ENCODE measurements around the gene MRPS11.
"Not testable (repeated sequence)": the region's sequence is repeated elsewhere in the genome, so short reads cannot be mapped to it uniquely, and the experiment has no call there.

The MRPS11 gene

DNA sequence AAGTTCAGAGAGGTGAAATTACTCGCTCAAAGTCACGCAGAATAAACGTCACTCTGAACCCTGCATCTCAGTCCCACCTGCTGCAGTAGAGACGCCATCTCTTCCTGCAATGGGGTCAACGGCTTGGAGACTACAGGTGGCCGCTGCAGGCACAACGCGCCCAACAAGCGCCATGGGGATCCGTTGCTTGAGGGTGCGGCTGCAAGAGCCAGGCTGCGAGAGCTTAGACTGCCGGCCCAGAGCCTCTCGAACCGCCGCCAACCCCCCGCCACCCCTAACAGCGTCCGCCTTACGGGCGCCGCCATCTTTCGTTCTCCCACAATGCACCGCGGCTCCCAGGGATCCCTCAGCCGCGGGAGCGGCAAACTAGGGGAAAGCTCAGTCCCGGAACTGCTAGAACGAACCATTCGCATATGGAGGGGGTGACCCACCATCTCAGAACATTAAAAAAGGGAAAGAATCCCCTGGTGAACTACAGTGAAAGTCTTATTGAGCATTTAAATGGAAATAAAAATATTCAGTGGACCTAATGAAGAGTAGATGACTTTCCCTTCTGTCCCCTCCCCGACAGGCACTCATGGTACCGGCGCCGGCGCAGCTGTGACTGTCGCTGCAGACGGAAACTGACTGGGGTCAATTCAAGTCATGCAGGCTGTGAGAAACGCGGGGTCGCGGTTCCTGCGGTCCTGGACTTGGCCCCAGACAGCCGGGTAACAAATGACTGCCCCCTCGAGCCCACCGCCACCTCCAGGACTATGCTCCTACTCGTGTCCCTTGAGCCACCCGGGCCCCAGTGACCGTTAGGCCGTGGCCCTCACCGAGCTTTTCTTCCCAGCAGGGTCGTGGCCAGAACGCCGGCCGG, at the start of gene MRPS11, which contains the start of gene MRPL46:
Gene MRPS11 (plus strand): TSS at position 636 of the 862 bp plus-strand sequence. CDS start 10 bp downstream, at position 646.
Gene MRPL46 (minus strand): TSS at position 316 of the 862 bp plus-strand sequence. CDS start 11 bp downstream, at position 305.
- no peak for FAIRE-seq

DNA sequence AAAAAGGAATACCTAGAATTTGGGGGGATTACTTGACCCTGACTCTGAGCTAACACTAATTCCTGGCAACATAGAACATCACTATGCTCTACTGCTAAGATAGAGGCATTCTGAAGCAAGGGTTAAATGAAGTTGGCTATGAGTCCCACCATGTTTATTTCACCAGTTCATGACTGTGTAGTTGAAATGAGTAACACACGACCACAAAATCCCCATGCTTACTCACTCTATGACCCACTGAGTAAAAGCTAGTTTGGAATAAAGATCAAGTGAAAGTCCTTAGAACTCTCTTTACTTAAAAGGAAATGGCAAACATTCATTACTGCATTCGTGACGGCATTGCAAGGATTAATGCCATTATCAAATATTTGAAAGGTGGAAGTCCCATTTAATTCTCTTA, 47.7 kb upstream of the MRPS11 start:
- FAIRE-seq: no peak

DNA sequence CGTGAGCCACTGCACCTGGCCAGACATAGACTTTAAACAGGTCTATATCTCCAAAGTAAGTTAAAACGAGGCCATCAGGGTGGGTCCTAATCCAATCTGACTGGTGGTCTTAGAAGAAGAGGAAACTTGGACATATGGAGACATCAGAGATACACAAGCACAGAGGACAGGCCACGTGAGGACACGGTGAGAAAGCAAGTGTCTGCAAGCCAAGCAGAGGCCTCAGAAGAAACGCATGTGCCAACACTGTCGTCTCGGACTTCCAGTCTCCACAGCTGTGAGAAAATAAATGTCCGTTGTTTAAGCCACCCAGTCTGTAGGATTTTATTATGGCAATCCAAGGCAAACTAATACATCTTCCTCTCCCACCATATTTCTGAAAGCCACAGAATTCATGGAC, 44.2 kb upstream of the MRPS11 start:
- FAIRE-seq: no peak

DNA sequence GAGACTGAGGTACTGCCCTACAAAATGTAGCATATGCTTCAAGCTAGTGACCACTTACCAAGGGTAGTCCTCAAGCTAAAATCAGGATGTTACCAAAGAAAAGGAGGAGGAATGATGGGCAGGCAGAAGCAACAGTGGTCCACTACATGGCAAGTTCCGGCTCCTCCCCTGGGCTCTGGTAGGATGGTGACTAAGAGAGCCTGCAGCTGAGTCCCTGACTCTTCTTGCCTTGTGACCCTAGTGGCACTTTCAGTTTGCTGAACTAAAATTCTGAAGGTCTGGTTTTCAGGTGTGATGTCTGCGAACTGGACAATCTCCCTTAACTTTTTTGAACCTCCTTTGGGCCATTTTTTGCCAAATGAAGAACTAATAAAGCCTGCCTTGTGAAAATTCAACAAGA, 41.2 kb upstream of the MRPS11 start:
- FAIRE-seq: no peak

DNA sequence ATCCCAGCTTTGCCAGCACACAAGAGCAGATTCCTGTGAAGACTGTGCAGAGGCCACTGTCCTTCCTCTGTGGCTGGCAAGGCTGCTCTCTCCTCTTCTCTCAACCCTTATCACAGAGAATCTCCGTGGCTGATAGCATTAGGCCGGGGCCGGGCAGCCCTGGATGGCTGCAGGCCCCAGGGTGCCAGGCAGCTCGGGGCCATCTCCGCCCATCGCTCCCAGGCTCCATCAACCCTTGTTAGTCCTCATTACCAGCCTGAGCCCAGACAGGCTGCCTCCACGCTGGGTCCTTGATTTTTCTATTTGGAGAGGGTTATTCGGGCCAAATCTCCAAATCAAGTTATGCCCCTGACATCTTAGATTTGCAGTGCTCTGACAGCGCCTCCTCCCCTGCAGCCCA, 39.5 kb upstream of the MRPS11 start:
- FAIRE-seq: no peak

DNA sequence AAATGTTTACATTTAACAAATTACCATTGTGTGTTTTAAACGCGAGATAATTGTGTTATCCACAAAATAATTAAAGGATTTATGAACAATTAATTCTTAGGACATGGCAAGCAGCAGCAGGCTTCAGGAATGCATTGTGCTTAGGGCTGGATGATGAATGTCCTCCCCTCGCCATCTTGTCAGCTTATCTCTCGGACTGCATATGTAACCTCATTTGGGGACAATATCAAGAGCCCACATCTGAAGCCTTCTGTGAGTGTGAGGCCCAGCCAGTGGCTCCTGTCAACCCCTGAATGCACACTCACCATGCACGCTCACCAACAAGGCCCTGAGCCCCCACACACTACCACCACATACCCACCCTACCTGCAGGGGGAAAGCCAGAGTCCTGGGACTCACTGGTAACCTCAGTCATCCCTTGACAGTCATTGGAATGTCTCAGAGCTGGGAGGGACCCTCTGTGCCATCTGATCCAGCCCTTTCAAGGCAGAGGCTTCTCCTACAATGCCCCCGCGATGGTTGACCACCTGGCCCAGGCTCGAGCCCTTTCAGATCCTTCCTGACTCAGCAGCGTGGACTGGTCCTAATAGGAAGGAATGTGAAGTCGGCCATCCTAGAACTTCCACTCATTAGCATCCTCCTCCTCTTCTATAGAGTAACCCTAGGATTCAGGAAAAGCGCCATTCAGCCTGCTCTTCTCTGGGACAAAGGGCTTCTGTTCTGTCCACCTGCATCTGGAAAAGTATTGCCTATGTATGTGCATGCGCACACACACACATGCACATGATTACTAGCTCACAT, 38.5 kb upstream of the MRPS11 start:
- no peak for FAIRE-seq

DNA sequence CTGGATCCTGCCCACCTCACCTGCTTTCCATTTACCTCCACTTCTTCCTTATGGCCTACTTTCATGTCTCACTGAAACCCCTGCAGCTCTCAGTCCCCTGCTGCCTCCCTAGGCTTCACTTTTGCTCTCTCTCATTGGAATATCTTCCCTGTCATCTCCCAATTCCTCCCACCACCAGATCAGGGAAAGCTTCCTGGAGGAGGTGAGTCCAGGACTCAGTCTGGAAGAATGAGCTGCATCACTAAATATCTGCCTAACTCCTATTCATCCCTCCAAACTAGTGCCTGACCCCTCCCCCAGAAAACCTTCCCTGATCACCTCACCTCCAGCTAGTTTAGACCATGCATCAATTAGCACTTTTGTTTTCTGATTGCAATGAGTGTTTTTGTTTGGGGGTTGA, 37.5 kb upstream of the MRPS11 start:
- FAIRE-seq: no peak

DNA sequence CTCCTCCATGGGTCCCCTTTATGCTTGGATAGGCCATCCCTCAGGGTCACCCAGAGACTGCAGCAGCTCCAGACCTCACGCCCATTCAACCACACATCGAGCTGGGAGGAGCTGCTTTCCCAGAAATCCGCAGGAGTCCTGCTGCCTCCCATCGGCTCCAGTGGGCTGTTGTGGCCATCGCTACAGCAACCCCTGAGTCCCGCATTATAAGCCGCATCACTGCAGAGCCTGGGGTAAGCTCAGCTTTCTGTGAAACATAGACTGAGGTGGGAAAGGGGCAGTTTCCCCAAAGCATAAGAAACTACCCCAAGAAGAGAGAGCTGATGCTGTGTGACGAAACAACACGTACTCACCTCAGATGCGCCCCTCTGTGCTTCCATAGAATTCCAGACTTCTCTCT, 36.1 kb upstream of the MRPS11 start:
- no peak for FAIRE-seq

DNA sequence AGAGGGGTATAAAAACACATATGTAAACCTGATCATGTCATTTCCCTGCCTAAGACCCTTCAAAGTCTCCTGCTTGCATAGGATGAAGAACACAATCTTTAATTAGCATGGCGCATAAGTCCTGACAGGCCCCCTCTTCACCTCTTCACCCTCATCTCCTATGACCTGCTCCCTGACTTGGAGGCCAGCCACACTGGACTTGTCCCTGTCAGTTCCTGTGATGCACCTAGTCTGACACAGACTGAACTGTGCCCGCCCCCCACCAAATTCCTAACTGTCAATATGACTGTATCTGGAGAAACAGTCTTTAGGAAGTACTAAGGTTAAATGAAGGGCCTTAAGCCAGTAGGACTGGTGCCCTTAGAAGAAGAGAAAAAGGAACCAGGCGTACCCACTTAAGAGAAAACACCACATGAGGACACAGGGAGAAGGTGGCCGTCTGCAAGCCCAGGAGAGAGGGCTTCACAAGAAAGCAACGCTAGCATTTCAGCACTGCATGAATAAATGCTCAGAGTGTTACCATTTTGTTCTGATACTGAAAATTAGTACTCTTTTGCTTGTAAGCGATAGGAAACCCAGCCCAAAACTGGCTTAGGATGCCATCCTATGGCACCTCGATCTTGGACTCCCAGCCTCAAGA, 34.3 kb upstream of the MRPS11 start:
- no peak for FAIRE-seq

DNA sequence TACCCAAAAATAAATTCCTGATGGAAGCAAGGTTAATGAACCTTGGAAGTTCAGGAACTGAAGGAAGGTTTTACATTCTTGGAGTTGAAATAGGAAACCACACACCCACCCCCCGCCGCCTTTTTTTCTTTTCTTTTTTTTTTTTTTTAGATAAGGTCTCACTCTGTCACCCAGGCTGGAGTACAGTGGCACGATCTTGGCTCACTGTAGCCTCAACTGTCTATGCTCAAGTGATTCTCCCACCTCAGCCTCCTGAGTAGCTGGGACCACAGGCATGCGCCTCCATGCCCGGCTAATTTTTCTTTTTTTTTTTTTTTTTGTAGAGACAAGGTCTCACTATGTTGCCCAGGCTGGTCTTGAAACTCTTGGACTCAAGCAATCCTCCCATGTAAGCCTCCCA, 33.4 kb upstream of the MRPS11 start:
- FAIRE-seq: not testable (repeated sequence)

DNA sequence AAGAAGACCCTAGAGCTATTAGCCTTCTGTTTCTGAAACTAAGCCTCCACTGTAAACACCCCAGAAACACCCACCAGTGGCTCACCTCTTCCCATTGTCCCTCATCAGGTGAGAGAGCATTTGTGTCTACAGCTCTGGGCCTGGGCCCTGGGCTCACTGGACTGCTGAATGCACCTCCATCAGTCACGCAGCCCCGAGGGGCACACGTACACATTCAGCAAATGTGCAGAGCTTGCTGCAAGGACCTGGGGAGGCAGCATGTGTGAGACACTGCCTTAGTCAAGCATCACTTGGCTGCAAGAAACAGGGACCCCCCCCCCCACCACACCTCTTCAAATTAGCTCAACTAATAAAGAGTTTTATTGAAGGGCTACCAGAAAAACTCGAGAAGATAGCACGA, 29.3 kb upstream of the MRPS11 start:
- FAIRE-seq: no peak

DNA sequence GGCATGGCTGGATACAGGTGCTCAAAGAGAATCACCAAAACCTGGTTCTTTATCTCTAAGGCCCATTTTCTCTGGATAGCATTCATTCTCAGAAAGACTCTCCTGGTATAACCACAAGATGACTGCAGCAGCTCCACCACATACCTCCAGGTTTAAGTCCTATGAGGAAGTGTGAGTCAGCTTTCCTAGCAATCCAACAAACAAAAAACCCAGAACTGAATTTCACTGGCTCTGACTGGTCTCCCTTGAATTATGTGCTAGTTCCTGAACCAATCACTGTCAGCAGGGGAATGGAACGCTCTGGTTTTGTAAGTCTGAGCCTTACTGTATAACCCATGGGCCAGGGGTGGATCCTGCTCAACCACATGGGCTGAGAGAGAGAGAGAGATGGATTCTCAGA, 27.5 kb upstream of the MRPS11 start:
- no peak for FAIRE-seq

DNA sequence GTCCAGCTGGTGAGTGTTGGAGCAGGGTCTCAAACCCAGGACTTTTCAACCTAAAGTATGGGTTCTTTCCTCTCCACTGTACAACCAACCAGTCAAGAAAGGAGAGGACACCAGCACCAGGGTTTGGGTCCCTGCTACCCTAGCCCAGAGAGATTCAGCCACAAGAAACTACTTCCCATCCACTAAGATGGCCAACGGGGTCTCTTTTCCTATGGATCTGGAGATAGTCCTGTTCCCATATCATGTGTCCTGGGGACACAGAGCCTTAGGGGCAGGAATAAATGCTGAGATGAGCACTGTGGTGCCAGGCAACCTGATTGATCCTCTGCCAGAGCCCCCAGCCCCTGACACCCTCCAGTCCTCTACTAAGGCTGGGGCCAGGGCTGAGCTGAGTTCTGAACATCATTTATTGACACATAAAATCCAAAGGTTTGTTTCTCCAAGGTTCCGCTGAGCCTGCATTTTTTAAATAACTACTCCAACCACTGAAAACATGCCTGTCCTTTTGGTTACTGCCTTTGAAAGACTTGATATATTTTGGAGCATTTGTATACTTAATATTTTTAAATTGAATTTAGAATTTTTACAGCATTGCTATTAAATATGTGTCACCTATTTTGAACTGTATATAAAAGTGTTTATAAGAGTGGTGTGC, 26.3 kb upstream of the MRPS11 start:
- no peak for FAIRE-seq

DNA sequence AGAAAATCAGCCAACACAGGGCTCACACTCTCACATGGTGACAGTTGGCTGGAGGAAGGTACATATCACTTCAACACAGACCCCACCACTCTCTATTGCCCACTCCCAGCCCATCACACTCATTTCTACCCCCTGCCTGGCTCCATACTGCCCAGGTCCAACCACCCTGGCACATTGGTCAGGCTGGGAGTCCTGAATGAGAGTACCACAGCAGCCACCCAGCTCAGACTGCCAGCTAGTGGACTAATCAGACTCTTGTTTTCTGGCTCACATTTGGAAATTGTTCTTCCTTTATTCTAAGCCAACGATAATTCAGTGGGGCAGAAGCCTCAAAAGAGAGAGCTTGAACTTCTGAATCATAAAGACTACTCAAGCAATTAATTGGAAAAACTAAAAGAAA, 20.3 kb upstream of the MRPS11 start:
- FAIRE-seq: no peak

DNA sequence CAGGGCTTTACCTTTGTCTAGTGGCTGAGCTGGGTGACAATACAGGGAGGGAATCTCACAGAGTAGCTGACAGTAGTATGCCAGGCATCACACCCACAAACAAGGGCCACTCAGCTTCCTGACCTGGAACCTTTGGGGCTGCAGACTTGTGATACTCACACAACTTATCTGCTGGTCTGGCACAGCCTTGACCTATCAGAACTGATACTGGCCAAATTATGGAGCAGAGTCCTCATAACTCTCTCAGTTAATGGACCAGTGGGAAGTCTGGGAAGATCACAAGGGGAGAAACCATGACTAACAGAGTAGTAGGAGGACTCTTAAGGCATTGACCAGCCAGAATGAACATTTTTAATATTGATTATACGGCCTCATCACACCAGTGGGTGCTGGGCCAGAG, 19.8 kb upstream of the MRPS11 start:
- FAIRE-seq: no peak

DNA sequence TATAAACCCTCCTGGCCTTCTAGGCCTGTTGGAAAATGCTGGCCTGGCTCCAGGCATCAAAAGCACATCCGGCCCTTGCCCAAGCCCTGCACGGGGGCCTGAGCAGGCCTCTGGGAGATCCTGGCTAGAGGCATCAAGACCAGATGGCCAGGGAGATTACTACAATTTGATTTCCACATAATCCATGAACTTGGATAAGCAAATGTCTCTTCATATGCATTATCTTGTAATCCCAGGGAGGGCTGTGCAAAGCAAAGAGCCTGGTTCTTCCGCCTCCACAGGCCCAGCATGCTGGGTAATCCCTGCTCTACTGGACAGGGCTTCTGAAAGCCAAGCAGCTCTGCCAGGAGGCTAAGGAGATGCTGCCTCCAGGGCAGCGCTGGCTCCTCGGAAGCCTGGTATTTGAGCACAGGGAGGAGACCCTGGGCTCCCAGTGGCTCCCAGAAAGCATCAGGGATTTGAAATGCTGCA, 18.5 kb upstream of the MRPS11 start:
- no peak for FAIRE-seq

DNA sequence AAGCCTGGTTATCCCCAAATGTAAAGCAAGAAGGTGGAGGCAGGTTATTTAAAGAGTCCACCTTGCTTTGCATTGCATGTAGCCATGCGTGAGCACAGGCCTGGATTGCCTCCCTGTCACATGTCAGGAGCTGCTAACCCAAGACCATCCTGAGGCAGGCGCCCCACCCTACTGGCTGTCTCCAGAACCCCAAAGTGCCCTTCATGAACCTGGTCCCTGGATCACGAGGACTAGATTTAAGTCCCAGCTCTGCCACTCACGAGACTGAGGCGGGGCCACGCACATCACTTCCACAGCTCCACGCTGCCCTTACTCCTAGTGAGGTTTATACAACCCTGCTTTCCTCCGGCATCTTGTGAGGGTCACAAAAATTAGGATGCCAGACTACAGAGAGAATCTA, 17.9 kb upstream of the MRPS11 start:
- no peak for FAIRE-seq

DNA sequence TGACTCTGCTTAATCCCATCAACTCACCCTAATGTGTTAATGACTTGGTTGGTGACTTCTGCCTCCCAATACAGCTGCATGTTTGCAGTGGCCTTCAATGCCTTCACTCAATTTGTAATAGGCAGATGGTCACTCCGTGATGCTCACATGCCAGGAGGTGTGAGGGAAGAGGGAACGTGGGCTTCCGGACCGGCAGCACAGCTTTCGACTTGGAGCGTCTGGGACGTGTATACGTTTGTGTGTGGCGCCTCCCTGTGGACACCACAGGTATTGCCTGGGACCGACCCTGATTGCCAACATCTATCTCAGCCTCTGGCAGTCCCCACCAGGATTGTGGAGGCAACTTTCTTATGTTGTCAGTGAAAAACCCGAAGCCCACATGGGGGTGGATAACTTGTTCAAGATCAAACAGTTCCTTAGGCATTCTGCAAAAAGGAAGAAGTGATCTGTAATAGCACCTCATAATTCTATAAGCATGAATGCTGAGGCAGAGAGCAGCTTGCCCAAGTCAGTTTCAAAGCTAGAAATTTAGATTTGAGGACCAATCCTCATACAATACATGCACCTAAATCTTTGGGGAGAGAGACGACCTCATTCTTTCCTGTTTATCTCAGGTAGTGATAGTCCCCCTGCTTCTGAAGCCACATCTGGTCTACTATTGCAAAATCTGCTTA, 17.2 kb upstream of the MRPS11 start:
- FAIRE-seq: no peak

DNA sequence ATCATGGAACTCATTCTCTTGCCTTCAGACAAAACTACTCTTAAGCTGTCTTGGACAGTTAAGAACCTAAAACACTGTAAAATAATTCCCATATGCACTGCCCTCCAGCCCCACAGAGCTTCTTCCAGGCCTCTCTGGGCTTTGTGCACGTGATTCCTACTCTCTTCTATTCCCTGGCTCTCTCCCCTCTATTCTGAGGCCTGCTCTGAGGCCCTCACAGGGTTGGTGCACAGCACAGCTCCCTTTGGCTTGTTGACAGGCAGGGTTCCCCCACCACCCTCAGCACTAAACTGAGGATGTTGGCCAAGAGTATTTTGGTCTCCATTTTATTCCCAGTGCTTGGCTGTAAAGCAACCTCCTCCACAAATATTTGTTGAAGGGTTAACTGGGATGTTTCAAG, 13.9 kb upstream of the MRPS11 start:
- FAIRE-seq: no peak

DNA sequence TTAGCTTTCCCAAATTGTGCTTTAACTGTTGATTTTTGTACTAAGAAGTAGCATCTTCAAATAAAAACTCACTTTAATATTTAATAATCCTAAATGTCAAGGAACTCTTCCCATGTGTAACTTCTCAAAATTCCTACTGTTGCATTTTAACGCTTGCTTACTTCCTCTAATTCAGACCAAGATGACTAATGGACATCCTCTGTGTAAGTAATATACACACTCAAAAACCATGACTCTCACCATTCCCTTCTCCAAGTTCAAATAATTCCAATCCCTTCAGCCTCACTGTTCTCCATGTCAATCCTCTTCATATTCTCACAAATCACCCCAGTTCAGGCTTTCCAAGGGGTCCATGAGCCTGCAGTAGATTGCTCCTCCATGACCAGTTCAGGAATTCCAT, 13.3 kb upstream of the MRPS11 start:
- no peak for FAIRE-seq

DNA sequence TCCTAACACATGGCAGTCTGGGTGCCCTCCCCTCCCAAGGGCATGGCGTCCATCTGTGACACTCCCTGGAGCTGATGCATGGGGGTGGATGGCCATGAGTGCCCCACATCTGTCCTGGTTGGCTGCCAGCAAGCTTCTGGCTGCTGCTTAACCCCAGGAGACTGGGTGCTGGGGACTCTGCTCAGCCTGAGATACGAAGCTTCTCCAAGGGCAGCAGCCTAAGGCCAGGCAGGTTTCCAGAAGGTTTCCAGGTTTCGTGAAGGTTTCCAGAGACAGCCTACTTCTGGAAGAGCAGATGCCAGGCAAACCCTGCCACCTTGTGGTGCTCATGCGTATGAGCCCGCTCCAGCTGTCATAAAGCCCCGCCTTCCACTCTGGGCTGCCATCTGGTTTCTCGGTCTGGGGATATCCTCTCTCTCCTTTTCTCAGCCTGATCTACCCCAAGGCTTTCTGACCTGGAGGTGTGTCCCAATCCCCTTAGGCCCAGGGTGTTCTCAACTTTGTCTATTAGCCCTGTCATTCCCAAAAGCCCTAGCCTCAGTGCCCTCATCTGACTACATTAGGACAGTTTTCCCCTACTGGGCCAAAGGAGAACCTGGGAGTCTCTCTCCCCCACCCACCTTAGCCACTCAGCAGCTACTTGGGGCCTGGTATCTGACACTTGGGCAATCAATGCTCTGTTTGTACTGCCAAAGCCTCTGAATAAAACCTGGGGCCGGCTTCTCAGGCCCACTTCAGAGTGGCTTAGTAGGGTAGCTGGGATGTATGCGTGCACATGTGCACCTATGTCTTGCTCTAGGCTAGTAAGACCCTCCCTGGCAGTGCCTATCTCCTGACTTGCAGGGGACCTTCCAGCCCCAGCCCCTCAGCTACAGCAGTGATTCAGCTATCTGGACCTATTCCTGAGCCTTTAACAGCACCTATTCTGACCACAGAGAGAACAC, 12.4 kb upstream of the MRPS11 start:
- FAIRE-seq: no peak

All from TTC549 (cell line).